ENCODE data around the gene RAD21L1.

DNA sequence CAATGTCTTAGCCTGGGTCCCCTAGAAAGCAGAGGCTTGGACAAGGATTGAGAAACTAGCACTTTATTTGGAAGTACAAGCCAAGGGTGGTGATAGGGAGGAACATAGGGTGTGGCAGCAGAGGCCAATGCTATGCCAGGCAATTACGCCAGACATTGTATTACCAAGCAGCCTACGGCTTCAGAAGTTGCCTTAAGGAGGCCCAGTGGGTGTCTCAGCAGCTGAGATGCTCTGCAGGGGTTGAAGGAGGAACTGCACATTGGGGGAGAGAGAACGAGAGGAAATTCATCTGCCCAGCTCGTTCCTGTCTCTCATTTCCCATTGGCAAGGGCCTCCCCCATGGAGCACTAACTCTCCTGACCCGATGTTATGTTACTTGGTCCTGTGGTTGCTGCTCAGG is 21.7 kb upstream of the RAD21L1 start:
- TF ChIP-seq, protein P1, sequence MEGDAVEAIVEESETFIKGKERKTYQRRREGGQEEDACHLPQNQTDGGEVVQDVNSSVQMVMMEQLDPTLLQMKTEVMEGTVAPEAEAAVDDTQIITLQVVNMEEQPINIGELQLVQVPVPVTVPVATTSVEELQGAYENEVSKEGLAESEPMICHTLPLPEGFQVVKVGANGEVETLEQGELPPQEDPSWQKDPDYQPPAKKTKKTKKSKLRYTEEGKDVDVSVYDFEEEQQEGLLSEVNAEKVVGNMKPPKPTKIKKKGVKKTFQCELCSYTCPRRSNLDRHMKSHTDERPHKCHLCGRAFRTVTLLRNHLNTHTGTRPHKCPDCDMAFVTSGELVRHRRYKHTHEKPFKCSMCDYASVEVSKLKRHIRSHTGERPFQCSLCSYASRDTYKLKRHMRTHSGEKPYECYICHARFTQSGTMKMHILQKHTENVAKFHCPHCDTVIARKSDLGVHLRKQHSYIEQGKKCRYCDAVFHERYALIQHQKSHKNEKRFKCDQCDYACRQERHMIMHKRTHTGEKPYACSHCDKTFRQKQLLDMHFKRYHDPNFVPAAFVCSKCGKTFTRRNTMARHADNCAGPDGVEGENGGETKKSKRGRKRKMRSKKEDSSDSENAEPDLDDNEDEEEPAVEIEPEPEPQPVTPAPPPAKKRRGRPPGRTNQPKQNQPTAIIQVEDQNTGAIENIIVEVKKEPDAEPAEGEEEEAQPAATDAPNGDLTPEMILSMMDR (IDR thresholded peaks at IDR 0.05; ENCODE audit: insufficient read depth, low read length): no peak
- TF ChIP-seq SPI1 (IDR thresholded peaks at IDR 0.05; ENCODE audit: borderline replicate concordance, low read depth) (no peak), GABPA (IDR thresholded peaks at IDR 0.05; ENCODE audit: low read depth) (no peak)

Data from HL-60 (cell line).